Glutamatergic neuron (in vitro differentiated cells): Measurements from ENCODE around the gene MTMR11. TPM values are rescaled to one million over a fixed set of nuclear protein-coding genes. Genes with fewer than 3 reads are reported as not detected.
"Not testable (repeated sequence)": the region's sequence is repeated elsewhere in the genome, so short reads cannot be mapped to it uniquely, and the experiment has no call there.

Experiments
- DNase-seq: peaks from one replicate; pipeline ENCODE4 v3.0.0; 2022
- H3K27ac Mint-ChIP-seq: one replicate; pipeline ENCODE4 v1.8.0; 2020; ENCODE audit warnings: mild to moderate bottlenecking, mixed read lengths, inconsistent platforms; ENCODE audit not compliant: unreplicated experiment
- H3K27me3 Mint-ChIP-seq: one replicate; pipeline ENCODE4 v1.8.0; 2020; ENCODE audit warnings: mild to moderate bottlenecking, moderate library complexity, mixed read lengths, inconsistent platforms; ENCODE audit not compliant: unreplicated experiment
- H3K36me3 Mint-ChIP-seq: one replicate; pipeline ENCODE4 v1.8.0; 2020; ENCODE audit warnings: mild to moderate bottlenecking, mixed read lengths, inconsistent platforms; ENCODE audit not compliant: unreplicated experiment
- H3K4me1 Mint-ChIP-seq: one replicate; pipeline ENCODE4 v1.8.0; 2020; ENCODE audit warnings: mild to moderate bottlenecking, low read depth, mixed read lengths, inconsistent platforms; ENCODE audit not compliant: unreplicated experiment
- H3K4me3 Mint-ChIP-seq: one replicate; pipeline ENCODE4 v1.8.0; 2020; ENCODE audit warnings: mild to moderate bottlenecking, mixed read lengths, inconsistent platforms; ENCODE audit not compliant: unreplicated experiment
- H3K9me3 Mint-ChIP-seq: one replicate; pipeline ENCODE4 v1.8.0; 2020; ENCODE audit warnings: mild to moderate bottlenecking, moderate library complexity, mixed read lengths, inconsistent platforms; ENCODE audit not compliant: unreplicated experiment
- CTCF ChIP-seq: fragments of 200-600 bp; sonication (generic); IDR thresholded peaks from one replicate; pipeline ENCODE4 v1.5.0; 2021; ENCODE audit not compliant: partially characterized antibody, unreplicated experiment
- total RNA-seq: library from RNA; stranded (reverse); fragmentation: NEBNext Ultra II Directional; extraction: Animal tissue kit (Norgen Biotek cat#: 25700); gene quantifications from one replicate; pipeline ENCODE4 v1.2.1, GENCODE V29; 2021; ENCODE audit not compliant: unreplicated experiment

The MTMR11 gene
- total RNA-seq, 1 donor from 2014 or later, result 2.6 TPM

- Mint-ChIP-seq H3K4me1 (peaks cover 3% of the 10 kb centered on the region), H3K9me3 (peaks cover 3% of the 10 kb centered on the region), H3K36me3 (no peaks in the 10 kb centered on the region), H3K4me3 (no peak overlapping the region), H3K27me3 (no peaks in the 10 kb centered on the region), H3K27ac (no peak overlapping the region)
- no peak for DNase-seq
- TF ChIP-seq CTCF, result no peak
Observed at GRCh38 chr1:149949911-149950310, 13.2 kb upstream of the MTMR11 start.

DNA sequence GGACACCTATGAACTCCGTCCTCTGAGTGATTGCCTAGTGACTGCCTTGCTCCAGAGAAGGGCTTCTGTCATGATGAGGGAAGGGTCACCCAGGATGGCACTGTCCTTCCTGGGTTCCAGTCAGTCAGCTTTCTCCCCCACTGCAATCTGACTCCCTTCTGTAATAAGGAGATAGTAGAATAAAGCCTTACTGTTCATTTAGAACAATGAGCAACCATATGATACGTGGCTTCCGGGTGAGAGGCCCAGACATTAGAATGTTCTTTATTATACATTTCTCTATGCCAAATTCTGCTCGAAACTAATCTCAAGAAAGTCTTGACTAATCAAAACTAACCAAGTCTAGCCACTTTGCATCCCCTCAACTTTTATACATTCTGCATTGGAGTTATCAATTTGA, 8.5 kb upstream of the MTMR11 start:
- Mint-ChIP-seq H3K4me1 (peaks cover 28% of the 10 kb centered on the region), H3K36me3 (peaks cover 6% of the 10 kb centered on the region), H3K9me3 (peaks cover 2% of the 10 kb centered on the region), H3K27ac (no peak overlapping the region), H3K27me3 (peaks cover 2% of the 10 kb centered on the region), H3K4me3 (no peak overlapping the region)
- no peak for TF ChIP-seq CTCF
- no peak for DNase-seq

- Mint-ChIP-seq H3K27ac (peak overlapping the region; percentile 34), H3K4me1 (peaks cover 28% of the 10 kb centered on the region), H3K4me3 (no peak overlapping the region), H3K27me3 (peaks cover 4% of the 10 kb centered on the region), H3K9me3 (peaks cover 2% of the 10 kb centered on the region), H3K36me3 (peaks cover 6% of the 10 kb centered on the region)
- DNase-seq, result no peak
- no peak for TF ChIP-seq CTCF
Observed at GRCh38 chr1:149942885-149943284, 6.2 kb upstream of the MTMR11 start.

DNA sequence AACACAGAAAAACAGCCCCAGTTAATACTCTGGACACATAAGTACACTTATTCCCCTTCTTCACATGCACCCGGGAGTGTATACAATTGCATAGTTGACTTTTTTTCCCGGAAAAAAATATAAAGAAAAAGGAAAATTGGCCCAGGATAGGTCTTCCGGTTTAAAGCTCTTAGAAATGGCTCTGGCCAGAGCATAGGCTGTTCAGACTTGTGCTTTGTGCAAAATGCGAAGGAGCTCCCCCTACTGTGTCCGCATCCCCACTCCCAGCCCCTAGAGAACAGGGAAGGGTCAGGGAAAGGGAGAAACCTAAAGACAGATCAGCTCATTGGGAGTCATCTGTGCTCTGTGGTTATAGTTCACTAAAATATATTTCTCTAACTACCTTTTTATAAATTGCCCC, 5.5 kb upstream of the MTMR11 start:
- peak; percentile 61 for DNase-seq
- Mint-ChIP-seq H3K4me3 (no peak overlapping the region), H3K36me3 (peaks cover 6% of the 10 kb centered on the region), H3K9me3 (peaks cover 2% of the 10 kb centered on the region), H3K27me3 (peaks cover 4% of the 10 kb centered on the region), H3K4me1 (peaks cover 33% of the 10 kb centered on the region), H3K27ac (no peak overlapping the region)
- no peak for TF ChIP-seq CTCF

- Mint-ChIP-seq H3K36me3 (peaks cover 6% of the 10 kb centered on the region), H3K4me1 (peaks cover 34% of the 10 kb centered on the region), H3K4me3 (no peak overlapping the region), H3K27ac (peak overlapping the region; percentile 53), H3K9me3 (peaks cover 2% of the 10 kb centered on the region), H3K27me3 (peaks cover 8% of the 10 kb centered on the region)
- no peak for TF ChIP-seq CTCF
- no peak for DNase-seq
Observed at GRCh38 chr1:149940427-149940826, 3.7 kb upstream of the MTMR11 start.

GRCh38 chr1:149938668-149939003, 2.0 kb upstream of the MTMR11 start:
- H3K27ac Mint-ChIP-seq, result peak overlapping the region; percentile 78
- not testable (repeated sequence) for H3K9me3 Mint-ChIP-seq, H3K36me3 Mint-ChIP-seq, DNase-seq, H3K4me3 Mint-ChIP-seq, H3K27me3 Mint-ChIP-seq
- peaks cover 22% of the 10 kb centered on the region for H3K4me1 Mint-ChIP-seq
